HTERT RPE-1 (cell line): ENCODE data around the gene GRHPR.
"Not testable (repeated sequence)": the region's sequence is repeated elsewhere in the genome, so short reads cannot be mapped to it uniquely, and the experiment has no call there.

Experiments used
- in situ Hi-C: fragments of 300-500 bp; cut with MboI; formaldehyde crosslinking; loops from 4 replicates; pipeline ENCODE4 v1.14.3; 2020; ENCODE audit warnings: low sequenced_read_pairs

The GRHPR gene

DNA sequence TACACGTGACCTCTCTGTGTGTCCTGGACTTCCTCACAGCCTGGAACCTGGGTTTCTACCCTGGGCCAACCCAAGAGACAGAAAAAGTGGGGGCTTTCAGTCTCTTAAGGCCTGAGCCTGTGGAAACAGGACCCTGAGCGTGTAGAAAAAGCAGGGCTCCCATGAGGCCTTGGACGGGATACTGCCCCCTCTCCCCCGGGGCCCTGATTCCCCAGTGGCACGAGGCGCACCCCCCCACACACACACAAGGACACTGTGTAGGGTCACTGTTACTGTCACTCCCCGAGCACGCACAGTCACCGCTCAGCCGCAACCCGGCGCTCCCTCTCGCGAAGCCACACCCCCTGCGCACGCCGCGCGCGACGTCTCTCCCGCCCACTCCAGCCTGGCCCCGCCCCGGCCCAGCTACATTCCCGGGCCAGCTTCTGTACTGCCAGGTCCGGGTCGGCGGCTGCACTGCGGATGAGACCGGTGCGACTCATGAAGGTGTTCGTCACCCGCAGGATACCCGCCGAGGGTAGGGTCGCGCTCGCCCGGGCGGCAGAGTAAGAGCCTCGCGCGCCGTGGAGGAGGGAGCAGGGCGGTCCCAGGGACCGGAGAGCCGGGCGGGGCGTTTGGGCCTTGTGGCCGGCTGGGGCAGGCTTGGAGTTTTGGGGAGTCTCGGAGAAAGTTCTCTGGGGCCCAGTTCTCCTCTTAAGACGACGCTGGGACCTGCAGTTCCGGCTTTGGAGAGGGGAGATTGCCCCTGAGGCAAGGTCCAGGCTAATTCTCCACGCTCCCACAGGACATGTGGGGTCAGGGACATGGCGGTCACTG lies at the start of gene GRHPR:
TSS of gene GRHPR (plus strand) at position 408 of the 816 bp plus-strand sequence. CDS start at position 463, 55 bp downstream.
- in situ Hi-C loops = no loop called here

DNA sequence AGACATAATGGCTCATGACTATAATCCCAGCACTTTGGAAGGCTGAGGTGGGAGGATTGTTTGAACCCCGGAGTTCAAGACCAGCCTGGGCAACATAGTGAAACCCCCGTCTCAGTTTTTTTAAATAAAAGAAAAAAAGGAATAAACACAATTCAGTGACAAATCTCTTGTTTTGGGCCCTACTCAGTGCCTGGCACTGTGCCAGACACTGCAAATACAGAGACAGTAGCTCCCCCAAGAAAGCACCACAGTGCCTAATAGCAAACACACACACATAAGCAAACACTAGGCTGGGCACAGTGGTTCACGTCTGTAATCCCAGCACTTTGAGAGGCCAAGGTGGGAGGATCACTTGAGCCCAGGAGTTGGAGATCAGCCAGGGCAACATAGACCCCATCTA lies 49.7 kb upstream of the GRHPR start:
- in situ Hi-C loops = no loop called here

DNA sequence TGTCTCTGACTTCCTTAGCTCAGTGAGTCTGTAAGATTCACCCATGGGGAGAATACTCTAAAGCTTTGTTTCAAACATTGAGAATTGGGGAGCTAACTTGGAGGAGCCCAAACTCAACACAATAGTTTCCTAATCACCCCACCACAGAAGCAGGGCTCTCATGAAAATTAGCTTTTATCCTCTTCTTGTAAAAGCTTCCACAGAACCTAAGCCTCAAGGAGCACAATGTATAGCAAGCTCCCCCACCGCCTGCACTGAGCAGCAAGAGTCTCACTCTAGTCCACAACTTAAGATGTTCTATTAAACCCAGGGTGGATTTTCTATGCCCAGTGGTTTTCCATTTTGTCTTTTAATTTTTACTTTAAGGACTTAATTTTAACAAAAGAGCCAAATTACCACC lies 48.9 kb upstream of the GRHPR start:
- in situ Hi-C loops = no loop called here

DNA sequence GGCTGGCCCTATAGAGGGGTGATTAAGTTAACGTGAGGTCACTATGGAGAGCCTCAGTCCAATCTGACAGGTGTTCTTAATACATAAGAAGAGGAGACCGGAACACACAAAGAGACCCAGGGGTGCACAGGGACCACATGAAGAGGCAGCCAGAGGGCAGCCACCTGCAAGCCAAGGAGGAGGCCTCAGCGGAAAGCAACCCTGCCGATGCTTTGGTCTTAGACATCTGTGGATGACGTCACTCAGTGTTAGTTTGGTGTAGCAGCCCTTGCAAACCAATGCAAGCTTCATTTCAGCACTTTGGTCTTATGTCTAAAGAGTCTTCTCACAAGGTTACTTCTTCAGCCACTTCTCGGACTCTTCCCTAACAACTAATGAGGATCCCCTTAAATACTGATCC lies 47.6 kb upstream of the GRHPR start:
- in situ Hi-C loops = no loop called here

DNA sequence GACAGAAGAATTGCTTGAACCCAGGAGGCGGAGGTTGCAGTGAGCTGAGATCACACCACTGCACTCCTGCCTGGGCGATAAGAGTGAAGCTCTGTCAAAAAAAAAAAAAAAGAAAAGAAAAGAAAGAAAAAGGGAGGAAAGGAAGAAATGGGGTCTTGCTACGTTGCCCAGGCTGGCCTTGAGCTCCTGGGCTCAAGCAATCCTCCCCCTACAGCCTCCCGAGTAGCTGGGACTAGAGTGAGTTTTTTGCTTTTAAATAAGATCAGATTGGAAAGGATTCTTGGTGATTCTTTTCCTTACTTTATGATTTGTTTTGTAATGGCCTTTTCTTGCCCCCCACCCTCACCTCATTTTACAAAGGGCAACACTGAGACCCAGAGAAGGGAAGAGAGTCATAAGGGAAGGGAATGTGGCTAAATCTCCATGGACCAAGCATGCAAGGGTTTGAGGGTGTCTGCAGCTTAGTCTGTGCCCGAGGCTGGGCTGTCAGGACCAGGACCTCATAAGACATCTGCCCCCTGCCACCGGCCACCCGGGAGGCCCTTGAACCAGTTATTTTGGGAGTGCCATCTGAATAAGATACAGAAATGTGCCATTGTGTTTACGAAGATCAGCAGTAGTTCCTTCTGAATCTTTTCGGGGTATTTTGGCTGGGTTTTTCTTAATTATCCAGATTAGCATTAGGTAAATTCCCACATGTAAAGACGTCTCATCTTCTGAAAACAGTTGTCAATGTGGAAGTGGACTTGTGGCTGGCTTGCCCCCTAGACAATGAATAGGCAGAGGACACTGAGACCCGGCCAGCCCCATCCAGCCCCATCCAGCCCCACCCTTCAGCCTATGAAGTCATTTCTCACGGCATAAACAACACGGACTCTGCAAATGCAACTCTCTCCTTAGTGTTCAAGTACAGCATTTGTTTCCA lies 44.5 kb upstream of the GRHPR start:
- in situ Hi-C loops = no loop called here

DNA sequence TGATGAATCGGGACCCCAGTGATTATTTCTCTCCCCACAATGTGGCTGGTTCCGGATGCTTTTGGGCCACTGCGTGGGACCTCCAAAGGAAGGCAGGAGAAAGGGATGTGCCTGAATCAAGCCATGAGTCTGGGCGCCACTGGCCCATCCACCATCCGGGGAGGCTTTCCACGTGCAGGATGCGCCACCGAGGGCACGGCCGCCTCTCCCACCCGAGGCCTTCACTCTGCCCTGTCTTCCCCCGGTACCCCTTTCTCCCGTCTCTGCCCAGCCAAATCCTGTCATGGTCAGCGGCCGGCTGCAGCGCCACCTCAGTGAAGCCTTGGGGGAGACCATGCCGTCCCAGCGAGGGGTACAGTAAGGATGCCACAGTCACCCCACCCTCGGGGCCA lies 43.9 kb upstream of the GRHPR start:
- in situ Hi-C loops = no loop called here

DNA sequence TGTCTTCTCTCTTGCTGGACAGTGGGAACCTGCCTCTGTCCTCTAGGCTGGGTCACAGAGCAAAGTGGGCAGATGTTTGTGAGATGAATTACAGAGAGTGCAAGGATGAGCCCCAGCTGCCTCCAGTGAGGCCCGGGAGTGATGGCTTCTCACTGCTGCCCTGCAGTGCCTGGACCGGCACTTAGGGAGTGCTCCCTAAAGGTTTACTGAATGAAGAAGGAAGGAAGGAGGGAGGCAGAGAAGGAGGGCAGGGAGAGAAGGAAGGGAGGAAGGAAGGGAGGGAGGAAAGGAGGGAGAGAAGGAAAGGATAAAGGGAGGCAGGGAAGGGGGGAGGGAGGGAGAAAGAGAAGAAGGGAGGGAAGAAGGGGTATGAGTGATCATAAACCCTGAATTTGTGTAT lies 42.7 kb upstream of the GRHPR start:
- in situ Hi-C loops = no loop called here

DNA sequence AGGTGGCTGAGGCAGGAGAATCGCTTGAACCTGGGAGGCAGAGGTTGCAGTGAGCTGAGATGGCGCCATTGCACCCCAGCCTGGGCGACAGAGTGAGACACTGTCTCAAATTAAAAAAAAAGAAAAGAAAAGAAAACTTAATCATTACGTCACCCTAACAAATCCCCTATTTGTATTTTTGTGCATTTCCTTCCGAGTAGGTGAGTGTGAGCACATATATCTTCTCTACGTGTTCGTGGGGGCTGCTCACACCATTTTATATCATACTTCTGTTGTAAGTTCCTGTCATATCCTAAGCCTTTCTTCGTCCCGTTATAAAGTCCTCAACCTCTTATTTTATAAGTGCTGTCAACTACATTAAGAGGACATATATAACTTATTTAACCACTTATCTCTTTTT lies 41.9 kb upstream of the GRHPR start:
- in situ Hi-C loops = no loop called here

DNA sequence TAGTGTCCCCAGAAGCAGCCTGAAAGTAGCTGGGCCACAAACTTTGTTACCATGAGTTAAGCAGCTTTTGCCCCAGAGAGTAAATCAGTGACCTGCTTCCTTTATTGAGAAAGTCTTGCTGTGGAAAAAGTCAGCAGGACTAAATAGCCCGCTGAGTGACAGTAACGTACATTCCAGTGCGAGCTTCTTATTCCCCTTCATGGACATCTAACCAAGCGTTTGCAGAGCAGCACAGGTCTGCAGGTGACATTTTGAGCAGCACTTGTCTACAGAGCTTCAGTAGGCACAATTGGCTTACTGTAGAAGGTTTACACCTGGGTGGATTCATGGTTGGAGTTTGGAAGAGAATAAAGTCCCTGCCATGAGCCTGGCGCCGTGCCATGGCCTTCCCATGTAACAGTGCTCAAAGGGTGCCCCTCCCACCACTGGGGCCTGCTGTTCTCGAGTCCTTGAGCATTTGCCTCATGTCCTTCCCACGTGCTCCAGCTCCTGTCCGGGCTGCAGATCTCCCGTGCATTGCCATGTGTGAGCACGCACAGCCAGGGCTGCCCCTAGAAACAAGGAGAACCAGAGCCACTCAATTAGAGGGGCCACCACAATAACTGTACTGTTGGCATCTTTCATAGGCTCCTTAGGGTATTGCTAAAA lies 41.3 kb upstream of the GRHPR start:
- in situ Hi-C loops = no loop called here

DNA sequence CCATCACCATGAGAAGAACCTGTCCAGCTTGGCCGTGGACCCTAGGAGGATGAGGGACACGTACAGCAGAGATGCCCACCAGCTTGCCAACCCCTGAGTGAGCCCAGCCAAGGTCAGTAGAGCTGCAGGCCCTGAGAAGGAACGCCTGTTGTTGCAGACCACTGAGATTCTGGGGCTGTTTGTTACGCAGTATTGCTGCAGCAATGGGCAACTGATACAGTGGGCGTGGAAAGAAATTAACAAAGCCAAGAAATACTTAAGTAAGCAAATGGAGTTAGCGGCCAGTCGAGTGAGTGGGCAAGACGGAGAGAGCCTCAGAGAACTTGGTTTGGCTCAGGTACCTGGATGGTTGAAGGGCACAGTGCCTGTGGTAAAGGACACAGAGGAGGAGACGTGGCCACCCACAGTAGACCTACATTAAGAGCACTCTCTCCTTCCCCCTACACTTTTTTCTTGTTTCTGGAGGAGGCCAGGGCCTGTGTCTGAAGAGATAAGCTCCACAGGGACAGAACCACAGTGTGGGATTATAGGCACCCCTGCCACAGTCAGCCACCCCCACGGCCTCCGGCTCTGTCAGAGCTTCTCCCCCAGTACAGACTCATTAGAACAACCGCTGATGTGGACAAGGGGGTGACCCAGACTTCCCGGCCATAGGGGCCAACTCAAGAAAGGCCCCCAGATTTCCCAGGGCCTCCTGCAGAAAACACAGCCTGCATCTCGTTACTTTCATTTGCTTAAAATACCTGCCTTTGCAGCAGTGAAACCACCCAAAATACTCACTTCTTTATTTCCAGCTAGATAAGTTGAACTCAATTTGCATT lies 40.1 kb upstream of the GRHPR start:
- in situ Hi-C loops = no loop called here

DNA sequence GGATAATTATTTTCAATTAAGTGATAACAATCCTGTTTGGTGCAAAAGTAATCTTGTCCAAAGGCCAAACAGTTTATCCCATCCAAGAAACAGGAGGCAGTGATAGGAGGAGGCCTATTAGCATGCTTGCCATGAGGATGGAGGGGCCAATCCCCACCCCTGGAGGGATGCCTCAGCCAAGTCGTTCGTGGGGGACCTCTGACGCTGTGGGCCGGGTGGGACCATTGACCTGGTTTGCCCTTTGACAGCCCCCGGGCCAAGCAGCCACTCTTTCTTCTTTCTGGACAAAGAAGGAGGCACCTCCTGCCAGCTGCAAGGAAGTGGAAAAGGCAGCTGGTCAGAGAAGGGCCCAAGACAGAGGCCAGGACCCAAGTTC lies 39.5 kb upstream of the GRHPR start:
- in situ Hi-C loops = no loop called here

DNA sequence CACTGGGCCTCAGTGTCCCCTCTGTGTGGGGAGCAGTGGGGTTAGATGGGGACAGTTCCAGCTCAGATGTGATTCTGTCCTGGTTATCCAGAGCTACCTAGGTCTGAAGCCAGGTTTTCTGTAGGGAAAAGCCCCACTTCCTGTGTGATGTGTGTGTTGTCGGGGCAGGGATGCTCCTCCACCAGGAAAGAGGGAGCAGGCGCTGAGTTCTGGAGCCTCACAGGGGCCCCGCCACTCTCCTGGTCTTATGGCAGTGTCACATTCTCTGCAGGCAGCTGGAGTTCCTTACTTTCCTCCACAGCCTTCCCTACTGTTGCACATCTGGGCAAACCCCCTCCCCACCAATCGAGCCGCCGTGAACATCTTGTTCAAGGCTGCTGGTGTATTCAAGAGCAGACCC lies 39.1 kb upstream of the GRHPR start:
- in situ Hi-C loops = no loop called here

DNA sequence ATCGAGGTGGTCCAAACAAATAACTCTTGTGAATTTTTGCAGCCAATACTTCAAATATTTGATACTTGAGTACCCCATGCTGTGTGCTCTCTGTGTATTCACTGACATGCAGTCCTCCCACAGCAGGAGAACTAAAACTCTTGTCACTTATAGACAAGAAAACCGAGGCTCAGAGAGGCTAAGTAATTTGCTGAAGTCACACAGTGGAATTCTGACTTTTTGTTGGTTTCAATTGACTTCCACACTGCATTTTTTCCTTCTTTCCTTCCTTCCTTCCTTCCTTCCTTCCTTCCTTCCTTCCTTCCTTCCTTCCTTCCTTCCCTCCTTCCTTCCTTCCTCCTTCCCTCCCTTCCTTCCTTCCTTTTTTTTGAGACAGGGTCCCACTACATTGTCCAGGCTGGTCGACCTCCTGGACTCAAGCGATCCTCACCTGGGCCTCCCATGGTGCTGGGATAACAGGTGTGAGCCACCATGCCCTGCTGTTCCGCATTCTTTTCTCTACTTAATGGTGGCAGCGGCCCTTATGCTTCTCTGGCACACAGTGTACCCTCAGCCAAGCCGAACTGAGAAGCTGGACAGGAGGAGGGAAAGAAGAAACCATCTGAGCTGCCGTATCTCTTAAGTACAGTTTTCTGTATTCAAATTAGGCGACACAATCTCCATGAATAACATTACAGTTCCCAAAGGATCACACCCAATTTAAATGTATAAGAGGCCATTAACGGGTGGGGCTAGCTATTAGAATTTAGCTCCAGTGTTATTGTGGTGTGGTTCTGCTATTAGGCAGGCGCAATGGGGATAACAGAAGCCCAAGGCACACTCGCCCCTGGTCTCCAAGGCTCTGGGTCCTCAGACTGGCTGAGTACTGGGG lies 38.4 kb upstream of the GRHPR start:
- in situ Hi-C loops = no loop called here

DNA sequence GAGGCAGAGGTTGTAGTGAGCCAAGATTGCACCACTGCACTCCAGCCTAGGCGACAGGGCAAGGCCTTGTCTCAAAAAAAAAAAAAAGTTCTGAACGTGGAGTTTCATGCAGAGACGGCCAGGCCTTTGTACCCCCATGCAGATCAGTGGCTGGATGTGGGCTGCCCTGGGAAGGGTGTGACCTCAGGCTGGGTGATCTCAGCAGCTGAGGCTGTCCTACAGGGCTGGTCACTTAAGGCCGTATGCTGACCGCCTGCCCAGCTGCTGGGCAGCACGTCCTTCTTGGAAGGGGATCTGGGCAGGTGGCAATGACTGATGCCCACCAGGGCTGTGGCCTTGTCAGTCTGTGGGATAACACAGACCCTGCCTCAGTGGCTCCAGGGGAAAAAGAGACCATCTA lies 37.2 kb upstream of the GRHPR start:
- in situ Hi-C loops = no loop called here

DNA sequence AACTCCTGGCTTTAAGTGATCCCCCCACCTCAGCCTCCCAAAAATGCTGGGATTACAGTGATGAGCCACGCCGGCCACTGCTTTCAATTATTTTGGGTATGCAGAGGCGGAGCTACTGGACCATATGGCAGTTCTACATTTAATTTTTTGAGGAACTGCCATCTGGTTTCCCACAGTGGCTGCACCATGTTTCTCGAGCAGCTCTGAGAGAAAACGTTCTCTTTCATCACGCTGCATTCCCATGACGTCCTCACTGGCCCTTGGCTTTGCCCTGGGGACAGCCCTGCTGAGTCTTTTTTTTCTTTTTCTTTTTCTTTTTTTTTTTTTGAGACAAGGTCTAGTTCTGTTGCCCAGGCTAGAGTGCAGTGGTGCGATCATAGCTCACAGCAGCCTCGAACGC lies 35.5 kb upstream of the GRHPR start:
- in situ Hi-C loops = no loop called here

DNA sequence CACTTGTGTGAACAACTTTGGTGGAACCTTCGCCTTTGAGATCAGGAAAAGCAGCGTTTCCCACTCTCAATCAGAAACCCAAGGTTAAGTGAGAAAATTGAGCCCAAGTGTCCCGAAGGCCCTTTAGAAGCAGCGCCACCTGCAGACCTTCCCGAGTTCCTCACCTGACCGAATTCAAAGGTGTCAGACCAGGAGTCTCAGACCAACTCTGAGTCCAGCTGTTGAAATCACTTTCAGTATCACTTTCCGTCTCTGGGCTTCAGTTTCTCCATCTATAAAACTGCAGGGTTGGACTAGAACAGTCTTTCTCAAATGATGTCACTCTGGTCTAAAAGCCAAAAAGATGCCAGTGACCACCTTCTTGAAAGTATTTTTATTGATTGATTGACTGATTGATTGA lies 31.7 kb upstream of the GRHPR start:
- in situ Hi-C loops = no loop called here

DNA sequence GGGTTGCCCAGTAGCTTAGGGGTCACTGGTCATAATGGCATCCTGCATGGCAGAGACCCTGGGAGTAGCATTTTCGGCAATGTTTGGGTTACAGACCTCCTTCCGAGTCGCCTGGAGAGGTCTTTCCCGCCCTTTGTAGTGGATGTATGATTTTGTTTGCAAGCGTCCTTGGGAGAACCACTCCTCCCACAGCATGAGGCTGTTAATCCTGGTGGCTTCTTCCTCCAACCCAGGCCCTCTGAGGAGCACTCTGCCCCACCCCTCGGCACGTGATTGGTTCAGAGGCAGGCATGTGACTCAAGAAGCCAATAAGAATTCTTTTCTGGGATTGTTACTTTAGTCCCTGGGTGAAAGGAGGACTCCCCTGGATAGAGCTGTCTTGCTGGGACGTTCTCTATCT lies 30.2 kb upstream of the GRHPR start:
- in situ Hi-C loops = no loop called here

DNA sequence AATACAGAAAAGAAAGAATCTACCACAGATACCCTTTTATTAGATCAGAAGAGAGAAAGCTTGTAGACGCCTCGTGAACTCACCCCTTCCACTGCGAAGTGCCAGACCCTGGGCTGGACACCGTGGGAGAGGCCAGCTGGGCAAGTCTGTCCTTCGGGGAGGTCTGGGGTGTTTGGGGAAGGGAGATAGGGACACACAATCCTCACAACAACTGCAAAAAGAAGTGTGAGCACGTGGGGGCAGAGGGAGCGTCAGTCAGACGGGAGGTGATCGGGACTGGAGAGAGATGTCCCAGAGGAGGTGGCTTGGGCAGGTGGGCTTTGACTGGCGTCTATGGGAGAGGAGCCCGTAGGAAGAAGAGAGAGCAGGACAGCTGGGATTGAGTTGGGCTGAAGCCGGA lies 27.3 kb upstream of the GRHPR start:
- in situ Hi-C loops = no loop called here

DNA sequence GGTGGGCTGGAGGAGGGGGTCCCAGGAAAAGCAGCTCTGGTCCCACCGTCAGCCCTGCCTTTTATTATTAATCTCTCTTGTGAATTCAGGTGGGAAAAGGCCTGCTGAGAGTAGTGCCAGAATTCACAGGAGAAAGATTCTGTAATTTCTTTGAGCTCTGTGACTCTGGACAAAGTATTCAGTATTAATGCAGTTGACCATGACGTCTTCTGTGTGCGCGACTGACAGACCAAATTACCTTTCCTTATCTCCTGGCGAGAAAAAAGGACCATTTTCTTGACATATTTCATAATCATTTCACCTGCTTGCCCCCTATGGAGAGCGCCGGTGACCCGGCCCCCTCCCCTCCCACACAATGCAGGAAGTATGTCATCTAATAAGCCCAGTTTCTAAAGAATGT lies 26.8 kb upstream of the GRHPR start:
- in situ Hi-C loops = no loop called here

DNA sequence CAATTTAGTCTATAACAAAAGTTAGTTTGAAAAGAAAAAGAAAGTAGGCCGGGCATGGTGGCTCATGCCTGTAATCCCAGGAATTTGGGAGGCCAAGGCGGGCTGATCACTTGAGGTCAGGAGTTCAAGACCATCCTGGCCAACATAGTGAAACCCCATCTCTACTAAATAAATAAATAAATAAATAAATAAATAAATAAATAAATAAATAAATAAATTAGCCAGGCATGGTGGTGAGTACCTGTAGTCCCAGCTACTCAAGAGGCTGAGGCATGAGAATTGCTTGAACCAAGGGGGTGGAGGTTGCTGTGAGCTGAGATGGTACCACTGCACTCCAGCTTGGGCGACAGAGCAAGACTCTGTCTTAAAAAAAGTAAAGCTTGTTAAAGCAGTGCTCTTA lies 24.5 kb upstream of the GRHPR start:
- in situ Hi-C loops = not testable (repeated sequence)
